IPS-15b (cell line): Measurements from ENCODE around the gene TNPO3.

ENCODE experiments used
- H3K27me3 ChIP-seq: one replicate; pipeline ENCODE4 v1.6.1; 2013; ENCODE audit warnings: low read length; ENCODE audit not compliant: control insufficient read depth, insufficient read depth
- H3K36me3 ChIP-seq: one replicate; pipeline ENCODE4 v1.6.1; 2013; ENCODE audit warnings: low read length; ENCODE audit not compliant: control insufficient read depth, insufficient read depth
- H3K4me1 ChIP-seq: one replicate; pipeline ENCODE4 v1.6.1; 2013; ENCODE audit warnings: mild to moderate bottlenecking, low read length; ENCODE audit not compliant: control insufficient read depth, insufficient read depth
- H3K4me3 ChIP-seq: one replicate; pipeline ENCODE4 v1.5.1; 2013; ENCODE audit warnings: low read depth, low read length
- H3K9ac ChIP-seq: one replicate; pipeline ENCODE4 v1.6.1; 2013; ENCODE audit warnings: low read depth, mild to moderate bottlenecking, low read length
- H3K9me3 ChIP-seq: one replicate; pipeline ENCODE4 v1.6.1; 2013; ENCODE audit warnings: mild to moderate bottlenecking, low read length; ENCODE audit not compliant: control insufficient read depth, insufficient read depth

Gene TNPO3

GRCh38 chr7:128921866-128922440, 133.0 kb downstream of the TNPO3 start:
- Histone ChIP-seq H3K27me3 (peaks cover 11% of the 10 kb centered on the region), H3K36me3 (no peaks in the 10 kb centered on the region), H3K9me3 (no peaks in the 10 kb centered on the region), H3K4me3 (no peak overlapping the region), H3K9ac (no peak overlapping the region), H3K4me1 (peaks cover 6% of the 10 kb centered on the region)

DNA sequence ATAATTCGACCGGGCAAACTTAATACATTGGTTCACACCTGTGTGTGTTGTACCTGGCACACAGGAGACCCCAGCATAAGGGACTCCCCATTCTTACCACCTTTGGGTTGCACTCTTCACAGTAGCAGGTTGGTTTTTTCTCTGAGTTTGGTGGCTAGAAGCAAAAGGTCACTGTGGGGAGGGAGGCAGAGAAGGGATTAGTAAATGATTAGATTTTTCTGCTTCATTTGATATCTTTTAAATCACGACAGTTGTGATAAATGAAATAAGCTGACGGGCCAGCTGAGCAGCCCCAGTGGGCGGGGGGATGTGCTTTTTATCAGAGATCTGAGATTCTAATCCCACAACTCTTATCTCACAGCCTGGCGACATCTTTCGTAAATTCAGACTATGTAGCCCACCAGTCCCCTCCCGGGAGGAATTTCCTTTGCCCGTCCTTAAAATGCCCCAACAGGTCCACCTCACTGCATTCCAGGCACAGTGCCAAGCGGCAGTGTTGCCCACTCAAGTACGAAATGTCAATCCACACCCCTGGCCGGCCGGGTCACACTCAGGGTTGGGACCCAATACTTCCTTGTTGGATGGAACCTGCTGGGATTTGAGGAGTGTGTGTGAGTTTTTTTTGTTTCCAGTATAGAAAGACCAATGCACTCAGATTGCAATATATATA, 133.9 kb downstream of the TNPO3 start:
- H3K27me3 ChIP-seq = peaks cover 16% of the 10 kb centered on the region

DNA sequence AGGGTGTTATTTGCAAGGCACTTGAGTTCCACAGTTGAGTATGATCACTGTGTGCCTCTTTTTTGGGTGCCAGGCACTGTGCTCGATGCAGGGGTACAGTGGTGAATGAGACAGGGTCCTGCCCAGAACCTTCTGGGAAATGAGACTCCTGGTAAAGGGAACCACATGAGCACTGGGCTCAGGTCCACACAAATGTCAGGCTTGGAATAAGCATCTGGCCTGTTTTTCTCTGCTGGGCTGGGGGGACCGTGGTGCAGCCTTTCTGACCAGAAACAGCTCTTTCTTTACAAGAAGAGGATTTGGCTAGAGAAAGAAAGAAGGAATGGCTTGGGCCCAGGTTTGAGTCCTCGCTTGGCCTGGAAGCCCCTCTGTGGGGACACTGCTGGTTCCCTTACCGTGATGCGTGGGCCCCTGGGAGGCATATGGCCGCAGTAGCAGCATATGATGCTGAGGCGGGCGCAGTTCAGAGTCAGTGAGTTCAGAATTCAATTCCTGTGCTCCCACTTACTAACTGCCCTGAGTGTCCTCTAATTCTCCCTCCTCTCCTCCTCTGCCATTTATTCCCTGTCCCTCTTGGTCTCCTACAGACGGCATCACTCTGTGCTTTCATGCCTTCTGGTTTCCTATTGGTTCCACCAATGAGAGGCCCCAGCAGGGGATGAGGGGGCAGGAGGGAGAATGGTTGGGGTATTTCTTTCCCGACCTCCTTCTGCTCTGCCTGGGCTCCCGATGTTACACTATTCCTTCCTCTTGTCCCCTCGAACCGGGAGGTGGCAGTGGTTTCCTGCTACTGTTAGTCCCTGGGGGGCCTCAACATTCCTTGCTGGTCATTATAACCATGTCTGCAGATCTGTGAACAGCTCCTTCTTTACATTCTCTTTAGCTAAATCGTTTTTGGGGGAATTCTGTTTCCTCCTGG, 134.8 kb downstream of the TNPO3 start:
- Histone ChIP-seq H3K9me3 (no peaks in the 10 kb centered on the region), H3K4me1 (peaks cover 6% of the 10 kb centered on the region), H3K4me3 (no peak overlapping the region), H3K9ac (no peak overlapping the region), H3K27me3 (peaks cover 21% of the 10 kb centered on the region), H3K36me3 (no peaks in the 10 kb centered on the region)

More for the DNA sequence above, 133.9 kb downstream of the TNPO3 start:
- Histone ChIP-seq H3K9me3 (no peaks in the 10 kb centered on the region), H3K36me3 (no peaks in the 10 kb centered on the region), H3K4me1 (peaks cover 6% of the 10 kb centered on the region), H3K9ac (no peak overlapping the region), H3K4me3 (no peak overlapping the region)

- peaks cover 27% of the 10 kb centered on the region for H3K27me3 ChIP-seq
- no peaks in the 10 kb centered on the region for H3K36me3 ChIP-seq
- H3K9ac ChIP-seq = no peak overlapping the region
- H3K4me3 ChIP-seq = no peak overlapping the region
- no peaks in the 10 kb centered on the region for H3K9me3 ChIP-seq
- H3K4me1 ChIP-seq = peaks cover 9% of the 10 kb centered on the region
These were observed 135.7 kb downstream of the TNPO3 start for GRCh38 chr7:128919241-128919640.

- no peak overlapping the region for H3K9ac ChIP-seq
- H3K36me3 ChIP-seq = no peaks in the 10 kb centered on the region
- peaks cover 9% of the 10 kb centered on the region for H3K4me1 ChIP-seq
- H3K9me3 ChIP-seq = no peaks in the 10 kb centered on the region
- peaks cover 32% of the 10 kb centered on the region for H3K27me3 ChIP-seq
- H3K4me3 ChIP-seq = no peak overlapping the region
These were observed 136.8 kb downstream of the TNPO3 start for GRCh38 chr7:128918016-128918665.

GRCh38 chr7:128917122-128917521, 137.8 kb downstream of the TNPO3 start:
- H3K27me3 ChIP-seq = peaks cover 34% of the 10 kb centered on the region
- H3K4me1 ChIP-seq = peaks cover 9% of the 10 kb centered on the region
- no peak overlapping the region for H3K4me3 ChIP-seq
- no peaks in the 10 kb centered on the region for H3K36me3 ChIP-seq
- H3K9me3 ChIP-seq = no peaks in the 10 kb centered on the region
- no peak overlapping the region for H3K9ac ChIP-seq

GRCh38 chr7:128916643-128916915, 138.3 kb downstream of the TNPO3 start:
- H3K4me3 ChIP-seq = no peak overlapping the region
- H3K36me3 ChIP-seq = no peaks in the 10 kb centered on the region
- peaks cover 12% of the 10 kb centered on the region for H3K4me1 ChIP-seq
- H3K27me3 ChIP-seq = peaks cover 35% of the 10 kb centered on the region
- no peak overlapping the region for H3K9ac ChIP-seq
- no peaks in the 10 kb centered on the region for H3K9me3 ChIP-seq

GRCh38 chr7:128915841-128916642, 138.9 kb downstream of the TNPO3 start:
- Histone ChIP-seq H3K36me3 (no peaks in the 10 kb centered on the region), H3K9me3 (no peaks in the 10 kb centered on the region), H3K9ac (no peak overlapping the region), H3K4me3 (peak overlapping the region; percentile 40), H3K4me1 (peaks cover 14% of the 10 kb centered on the region), H3K27me3 (peaks cover 36% of the 10 kb centered on the region)

GRCh38 chr7:128915271-128915819, 139.6 kb downstream of the TNPO3 start:
- peaks cover 13% of the 10 kb centered on the region for H3K4me1 ChIP-seq
- peaks cover 37% of the 10 kb centered on the region for H3K27me3 ChIP-seq
- no peaks in the 10 kb centered on the region for H3K9me3 ChIP-seq
- H3K9ac ChIP-seq = no peak overlapping the region
- H3K36me3 ChIP-seq = peaks cover 2% of the 10 kb centered on the region
- peak overlapping the region; percentile 40 for H3K4me3 ChIP-seq

- Histone ChIP-seq H3K27me3 (peaks cover 41% of the 10 kb centered on the region), H3K9me3 (no peaks in the 10 kb centered on the region), H3K36me3 (peaks cover 2% of the 10 kb centered on the region), H3K4me1 (peaks cover 11% of the 10 kb centered on the region), H3K9ac (no peak overlapping the region), H3K4me3 (no peak overlapping the region)
These were observed 140.3 kb downstream of the TNPO3 start for GRCh38 chr7:128914566-128915151.
